Measurements from ENCODE around the gene SYCE3.
"Not testable (repeated sequence)": the region's sequence is repeated elsewhere in the genome, so short reads cannot be mapped to it uniquely, and the experiment has no call there.

SYCE3 gene

DNA sequence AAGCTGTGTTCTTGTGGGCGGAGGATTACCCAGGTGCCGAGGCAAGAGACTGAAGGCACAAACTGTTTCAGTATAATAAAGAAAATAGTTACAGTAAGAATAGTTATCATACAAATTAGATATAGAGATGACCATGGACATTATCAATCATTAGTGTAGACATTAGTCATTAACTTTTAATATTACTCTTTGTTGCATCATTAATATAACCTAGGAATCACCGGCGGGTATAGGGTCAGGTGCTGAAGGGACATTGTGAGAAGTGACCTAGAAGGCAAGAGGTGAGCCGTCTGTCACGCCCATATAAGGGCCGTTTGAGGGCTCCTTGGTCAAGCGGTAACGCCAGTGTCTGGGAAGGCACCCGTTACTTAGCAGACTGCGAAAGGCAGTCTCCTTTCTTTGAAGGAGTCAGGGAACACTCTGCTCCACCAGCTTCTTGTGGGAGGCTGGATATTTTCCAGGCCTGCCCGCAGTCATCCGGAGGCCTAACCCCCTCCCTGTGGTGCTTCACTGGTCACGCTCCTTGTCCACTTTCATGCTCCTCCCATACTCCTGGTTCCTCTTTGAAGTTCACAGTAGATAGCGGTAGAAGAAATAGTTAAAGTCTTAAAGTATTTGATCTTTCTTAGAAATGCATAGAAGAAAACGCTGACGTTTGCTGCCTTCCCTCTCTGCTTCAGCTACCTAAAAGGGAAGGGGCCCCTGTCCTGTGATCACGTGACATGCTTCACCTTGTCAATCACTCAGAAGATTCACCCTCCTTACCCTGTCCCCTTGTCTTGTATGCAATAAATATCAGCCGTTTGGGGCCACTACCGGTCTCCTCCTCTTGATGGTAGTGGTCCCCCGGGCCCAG, 28.6 kb downstream of the SYCE3 start:
- not testable (repeated sequence) for H3K27ac ChIP-seq; DNase-seq (ENCODE audit: low read depth, low spot score)

DNA sequence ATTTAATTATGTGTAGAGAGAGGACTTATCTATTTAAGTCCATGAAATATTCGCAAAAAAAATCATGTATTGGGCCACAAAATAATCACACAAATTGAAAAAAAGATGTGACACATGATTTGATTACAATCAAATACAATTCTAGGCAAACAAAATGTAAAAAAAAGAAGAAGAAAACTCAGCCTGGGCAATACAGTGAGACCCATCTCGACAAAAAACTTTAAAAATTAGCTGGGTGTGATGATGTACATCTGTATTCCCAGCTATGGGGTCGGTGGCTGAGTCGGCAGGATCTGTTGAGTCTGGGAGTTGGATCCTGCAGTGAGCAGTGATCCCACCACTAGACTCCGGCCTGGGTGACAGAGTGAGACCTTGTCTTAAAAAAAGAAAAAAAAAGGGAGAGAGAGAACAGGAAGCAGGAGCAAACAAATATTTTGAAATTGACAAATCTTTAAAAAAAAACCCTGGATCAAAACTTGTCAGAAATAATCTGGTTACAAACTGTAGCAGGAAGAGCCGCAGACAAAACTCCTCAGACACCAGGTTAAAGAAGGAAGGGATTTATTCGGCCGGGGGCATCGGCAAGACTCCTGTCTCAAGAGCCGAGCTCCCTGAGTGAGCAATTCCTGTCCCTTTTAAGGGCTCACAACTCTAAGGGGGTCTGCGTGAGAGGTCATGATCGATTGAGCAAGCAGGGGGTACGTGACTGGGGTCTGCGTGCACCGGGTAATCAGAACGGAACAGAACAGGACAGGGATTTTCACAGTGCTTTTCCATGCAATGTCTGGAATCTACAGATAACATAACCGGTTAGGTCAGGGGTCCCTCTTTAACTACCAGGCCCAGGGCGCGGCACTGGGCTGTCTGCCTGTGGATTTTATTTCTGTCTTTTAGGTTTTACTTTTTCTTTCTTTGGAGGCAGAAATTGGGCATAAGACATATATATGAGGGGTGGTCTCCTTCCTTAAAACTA, 29.6 kb downstream of the SYCE3 start:
- peak overlapping the region; percentile 94 for H3K27ac ChIP-seq
- no peak for DNase-seq (ENCODE audit: low read depth, low spot score)

DNA sequence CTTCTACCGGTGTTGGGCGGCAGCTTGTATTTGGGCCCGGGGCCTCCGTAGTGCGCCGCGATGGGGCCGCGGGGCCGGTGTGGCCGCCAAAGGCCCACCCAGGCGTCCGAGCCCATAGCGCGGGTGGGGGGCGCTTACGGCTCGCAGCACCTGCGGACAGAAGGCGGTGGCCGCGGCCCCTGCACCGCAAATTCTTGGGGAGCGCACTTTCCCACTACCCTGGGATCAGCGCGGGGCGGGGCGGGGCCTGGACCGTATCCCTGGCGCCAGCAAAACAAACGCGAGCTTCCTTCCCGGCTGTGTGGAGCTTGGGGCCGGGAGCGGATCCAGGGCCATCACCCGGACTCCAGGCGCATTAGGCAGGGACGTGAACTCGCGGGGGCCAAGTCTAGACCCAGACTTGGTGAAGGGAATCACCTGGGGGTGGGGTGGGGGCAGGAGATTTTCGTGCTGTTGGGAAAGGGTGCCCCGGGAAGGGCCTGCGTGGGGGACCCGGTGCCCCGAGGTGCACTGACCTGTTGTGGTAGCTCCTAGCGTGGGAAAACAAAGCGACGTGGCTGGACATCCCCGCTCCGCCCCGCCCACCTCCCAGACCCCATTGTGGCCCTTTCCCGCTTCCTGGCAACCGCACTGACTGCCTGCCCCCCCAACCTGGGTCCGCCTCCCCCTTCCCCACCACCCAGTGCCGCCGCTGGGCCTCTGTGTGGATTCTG, 30.6 kb downstream of the SYCE3 start:
- no peak for DNase-seq (ENCODE audit: low read depth, low spot score)

DNA sequence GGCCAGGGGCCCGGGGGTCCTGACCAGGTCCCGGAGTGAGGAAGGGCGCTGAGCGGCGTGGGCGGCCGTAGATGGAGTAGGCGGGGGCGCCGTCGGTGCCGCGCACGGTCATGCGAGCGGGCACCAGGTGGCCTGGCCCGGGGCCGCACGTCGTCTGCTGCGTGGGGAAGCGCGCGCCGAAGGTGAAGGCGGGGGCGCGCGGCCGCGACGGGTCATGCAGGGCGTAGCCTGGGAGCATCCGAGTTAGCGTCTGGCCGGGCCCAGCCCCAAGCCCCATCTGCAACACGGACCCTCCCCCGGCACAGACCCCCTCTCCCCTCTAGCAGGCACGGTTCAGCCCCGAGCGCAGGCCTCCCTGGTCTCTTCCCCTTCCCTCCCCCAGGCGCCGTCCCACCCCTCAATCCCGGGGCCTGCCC, 31.2 kb downstream of the SYCE3 start:
- peak overlapping the region; percentile 94 for H3K27ac ChIP-seq
- DNase-seq (ENCODE audit: low read depth, low spot score) = no peak

More for the DNA sequence above, 30.6 kb downstream of the SYCE3 start:
- peak overlapping the region; percentile 94 for H3K27ac ChIP-seq

DNA sequence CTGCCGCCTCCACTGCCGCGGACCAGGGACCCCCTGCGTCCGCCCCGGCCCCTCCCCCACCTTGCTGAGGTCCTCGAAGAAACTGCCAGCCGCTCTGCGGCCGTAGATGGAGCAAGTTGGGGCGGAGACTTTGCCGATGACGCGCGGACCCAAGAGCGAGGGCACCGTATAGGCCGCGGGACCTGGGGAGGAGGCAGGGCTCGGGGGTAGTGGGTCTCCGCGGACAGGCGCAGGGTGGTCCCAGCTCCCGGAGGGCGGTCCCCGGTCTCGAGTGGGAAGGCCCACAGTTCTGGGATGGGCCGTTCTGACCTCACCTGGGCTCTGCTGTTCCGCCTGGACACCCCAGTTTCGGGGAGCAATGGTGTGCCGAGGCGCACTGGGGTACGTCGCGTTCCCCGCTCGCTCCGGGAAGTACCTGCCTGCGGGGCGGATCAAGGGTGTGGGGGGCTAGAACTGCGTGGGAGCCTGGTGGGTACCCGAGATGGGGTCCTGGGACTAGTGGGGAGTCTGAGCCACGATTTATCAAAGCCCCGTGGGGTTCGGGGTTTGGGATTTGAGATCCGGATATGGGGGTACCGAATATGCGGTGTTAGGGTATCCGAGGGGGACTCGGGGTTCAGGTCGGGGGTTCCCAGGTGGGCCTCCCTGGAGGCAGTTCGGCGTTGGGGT, 31.7 kb downstream of the SYCE3 start:
- peak overlapping the region; percentile 94 for H3K27ac ChIP-seq
- no peak for DNase-seq (ENCODE audit: low read depth, low spot score)

DNA sequence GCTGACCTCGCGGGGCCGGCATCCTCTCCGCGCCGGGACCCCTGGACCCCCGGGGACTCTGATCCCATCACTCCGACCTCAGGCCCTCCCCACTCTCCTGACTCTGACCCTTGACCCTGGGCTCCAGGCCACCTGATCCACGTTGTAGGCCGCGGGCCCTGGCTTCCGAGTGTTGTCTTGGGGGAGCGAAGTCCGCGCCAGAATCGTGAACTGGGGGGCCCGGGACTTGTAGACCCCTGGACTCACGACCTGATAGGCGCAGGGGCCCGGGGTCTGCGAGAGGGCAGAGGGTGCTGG, 32.2 kb downstream of the SYCE3 start:
- no peak for DNase-seq (ENCODE audit: low read depth, low spot score)
- H3K27ac ChIP-seq = peak overlapping the region; percentile 94

DNA sequence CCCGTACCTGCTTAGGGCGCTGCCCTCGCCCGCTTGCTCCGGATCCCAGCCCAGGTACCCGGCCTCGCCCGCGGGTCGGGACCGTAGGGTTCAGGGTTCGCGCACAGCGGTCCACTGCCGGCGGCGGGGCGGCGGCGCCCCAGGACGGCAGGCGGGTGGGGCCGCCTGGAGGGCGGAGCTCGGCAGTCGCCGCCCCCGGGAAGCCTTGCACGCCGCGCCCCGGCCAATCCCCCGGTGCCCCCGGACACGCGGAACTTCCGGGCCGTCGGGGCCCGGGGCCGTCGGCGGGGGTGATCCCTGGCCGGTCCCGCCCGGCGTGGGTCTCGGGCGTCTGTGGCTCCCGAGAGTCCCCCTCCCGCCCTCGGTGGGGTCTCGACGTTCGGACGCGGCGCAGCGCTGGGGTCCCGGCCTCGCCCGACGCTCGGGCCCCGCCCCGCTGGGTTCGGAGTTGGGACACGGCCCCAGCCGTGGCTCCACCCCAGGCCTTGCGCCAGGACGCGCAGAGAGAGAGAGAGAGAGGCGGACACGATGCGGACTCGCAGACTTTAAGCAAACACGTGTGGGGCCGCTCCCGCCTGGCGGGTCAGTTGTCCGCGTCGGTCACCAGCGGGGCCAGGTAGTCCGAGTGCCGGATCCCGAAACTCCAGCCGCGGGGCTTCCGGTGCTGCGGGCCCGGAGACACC, 32.7 kb downstream of the SYCE3 start, which contains the start of gene TYMP:
Gene TYMP (minus strand): TSS at position 116 of the 683 bp plus-strand sequence. CDS start 303 bp downstream, outside the sequence.
- DNase-seq (ENCODE audit: low read depth, low spot score) = no peak
- peak within 1 kb of the TSS; percentile 94 for H3K27ac ChIP-seq

DNA sequence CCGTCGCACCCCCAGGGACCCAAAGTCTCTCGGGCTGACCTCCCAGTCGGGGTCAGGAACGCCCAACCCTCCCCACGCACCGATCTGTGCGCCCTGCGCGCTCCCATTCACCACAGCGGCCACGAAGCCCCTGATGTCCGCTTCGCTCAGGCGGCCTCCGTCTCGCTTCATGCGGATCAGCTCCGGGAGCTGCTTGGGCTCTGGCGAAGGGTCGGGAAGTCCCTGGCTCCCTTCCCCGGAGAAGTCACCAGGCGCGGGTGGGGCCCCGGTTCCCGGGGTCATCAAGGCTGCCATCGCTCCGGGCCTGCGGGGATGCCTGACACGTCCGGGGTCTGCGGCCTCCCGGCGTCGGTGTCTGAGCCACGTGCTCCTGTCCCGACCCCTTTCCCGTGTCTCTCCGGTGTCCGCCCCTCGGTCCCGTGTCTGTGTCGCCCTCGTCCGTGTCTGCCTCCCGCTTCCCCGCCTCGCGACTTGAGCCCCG, 33.3 kb downstream of the SYCE3 start:
- H3K27ac ChIP-seq = peak overlapping the region; percentile 94

DNA sequence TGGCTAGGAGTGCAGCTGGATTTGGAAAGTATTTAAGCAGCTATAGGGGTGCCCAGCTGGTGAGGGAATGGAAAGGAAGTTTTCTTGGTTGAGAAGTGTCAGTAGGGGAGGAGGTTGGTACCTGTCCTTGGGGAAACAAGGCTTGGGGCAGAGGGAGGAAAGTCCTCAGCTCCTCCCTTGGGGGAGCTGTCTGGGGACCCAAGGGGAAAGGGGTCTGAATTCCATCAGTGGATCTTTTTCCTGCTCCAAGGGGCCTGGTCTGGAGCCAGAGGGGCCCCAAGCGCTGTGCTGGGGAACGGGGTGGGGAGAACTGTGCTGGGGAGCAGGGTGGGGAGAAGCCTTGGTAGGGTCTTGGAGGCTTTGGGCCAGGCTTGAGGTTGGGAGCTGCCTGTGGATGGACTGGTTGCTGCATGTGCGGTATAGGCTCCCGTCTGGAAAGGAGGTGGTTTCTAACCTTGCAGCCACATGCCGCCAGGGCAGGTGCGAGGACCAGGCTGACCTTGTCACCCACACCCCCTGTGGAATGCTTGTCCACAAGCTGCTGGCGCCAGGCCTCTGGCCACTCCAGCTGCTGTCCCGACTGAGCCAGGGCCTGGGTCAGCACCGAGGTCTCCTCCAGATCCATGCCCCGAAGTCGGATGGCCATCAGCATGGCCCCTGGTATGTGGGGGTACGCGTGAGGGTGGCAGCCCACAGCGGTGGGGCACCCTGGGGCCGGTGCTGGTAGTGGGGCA, 33.9 kb downstream of the SYCE3 start:
- no peak for DNase-seq (ENCODE audit: low read depth, low spot score)

More for the DNA sequence above, 33.3 kb downstream of the SYCE3 start:
- no peak for DNase-seq (ENCODE audit: low read depth, low spot score)

DNA sequence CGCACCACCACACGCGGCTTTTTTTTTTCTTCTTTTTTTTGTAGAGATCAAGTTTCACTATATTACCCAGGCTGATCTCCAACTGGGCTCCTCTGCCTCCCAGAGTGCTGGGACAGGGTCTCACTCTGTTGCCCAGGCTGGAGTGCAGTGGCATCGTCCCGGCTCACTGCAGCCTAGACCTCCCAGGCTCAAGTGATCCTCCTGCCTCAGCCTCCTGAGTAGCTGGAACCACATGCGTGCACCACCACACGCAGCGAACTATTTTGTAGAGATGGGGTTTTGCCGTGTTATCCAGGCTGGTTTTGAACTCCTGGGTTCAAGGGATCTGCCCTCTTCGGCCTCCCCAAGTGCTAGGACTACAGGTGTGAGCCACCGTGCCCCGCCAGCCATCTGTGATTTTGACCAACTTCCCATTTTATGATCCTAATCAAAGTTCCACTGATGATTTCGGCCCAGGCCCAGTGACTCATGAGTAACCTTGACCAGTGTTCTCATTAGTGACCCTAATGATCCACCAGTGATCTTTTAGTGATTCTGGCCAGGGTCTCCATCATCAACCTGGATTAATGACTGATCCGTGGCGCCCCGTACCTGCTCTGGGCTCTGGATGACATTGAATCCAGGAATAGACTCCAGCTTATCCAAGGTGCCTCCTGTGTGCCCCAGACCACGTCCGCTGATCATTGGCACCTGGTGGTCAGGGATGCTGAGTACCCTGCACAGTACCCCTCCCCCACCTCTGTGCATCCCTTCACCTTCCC, 34.6 kb downstream of the SYCE3 start:
- DNase-seq (ENCODE audit: low read depth, low spot score) = no peak
- H3K27ac ChIP-seq = peak overlapping the region; percentile 94

More for the DNA sequence above, 33.9 kb downstream of the SYCE3 start:
- peak overlapping the region; percentile 94 for H3K27ac ChIP-seq

DNA sequence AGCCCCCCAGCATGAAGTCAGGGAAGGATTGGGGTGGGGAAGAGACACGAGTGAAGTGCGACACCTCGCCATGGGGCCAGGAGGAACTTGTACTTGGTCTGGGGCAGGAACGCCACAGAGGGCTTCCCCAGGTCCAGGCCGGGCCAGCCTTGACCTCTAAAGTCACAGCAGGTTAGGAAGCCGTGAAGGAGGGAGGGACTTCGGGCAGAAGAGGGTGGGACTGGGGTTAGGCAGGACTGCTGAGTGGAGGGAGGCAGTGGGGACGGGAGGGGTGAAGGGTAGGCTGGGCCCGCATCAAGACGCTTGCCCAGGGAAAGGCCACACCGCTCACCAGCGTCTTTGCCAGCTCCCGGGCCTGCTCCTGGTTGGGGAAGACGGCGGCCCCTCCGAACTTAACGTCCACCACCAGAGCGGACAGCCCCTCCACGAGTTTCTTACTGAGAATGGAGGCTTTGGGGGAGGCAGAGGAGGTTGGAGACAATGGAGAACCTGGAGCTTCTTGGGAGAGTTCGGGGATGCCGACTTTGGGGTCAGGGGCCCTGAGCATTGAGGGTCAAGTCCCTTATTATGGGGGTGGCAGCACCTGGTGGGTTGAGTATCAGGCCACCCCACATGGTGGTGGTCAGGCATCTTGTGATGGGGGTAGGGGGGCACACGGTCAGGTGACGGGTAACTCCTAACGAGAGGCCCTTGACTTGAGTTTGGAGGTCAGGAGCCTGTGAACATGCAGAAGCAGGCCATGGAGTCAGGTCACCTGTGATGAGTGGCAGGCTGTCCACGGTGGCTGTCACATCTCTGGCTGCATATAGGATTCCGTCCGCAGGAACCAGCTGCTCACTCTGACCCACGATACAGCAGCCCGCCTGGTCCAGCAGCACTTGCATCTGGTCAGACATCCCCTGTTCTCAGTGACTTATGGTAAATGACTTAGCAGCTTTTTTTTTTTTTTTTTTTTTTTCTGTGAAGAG, 35.6 kb downstream of the SYCE3 start:
- peak overlapping the region; percentile 77 for H3K27ac ChIP-seq
- DNase-seq (ENCODE audit: low read depth, low spot score) = no peak

DNA sequence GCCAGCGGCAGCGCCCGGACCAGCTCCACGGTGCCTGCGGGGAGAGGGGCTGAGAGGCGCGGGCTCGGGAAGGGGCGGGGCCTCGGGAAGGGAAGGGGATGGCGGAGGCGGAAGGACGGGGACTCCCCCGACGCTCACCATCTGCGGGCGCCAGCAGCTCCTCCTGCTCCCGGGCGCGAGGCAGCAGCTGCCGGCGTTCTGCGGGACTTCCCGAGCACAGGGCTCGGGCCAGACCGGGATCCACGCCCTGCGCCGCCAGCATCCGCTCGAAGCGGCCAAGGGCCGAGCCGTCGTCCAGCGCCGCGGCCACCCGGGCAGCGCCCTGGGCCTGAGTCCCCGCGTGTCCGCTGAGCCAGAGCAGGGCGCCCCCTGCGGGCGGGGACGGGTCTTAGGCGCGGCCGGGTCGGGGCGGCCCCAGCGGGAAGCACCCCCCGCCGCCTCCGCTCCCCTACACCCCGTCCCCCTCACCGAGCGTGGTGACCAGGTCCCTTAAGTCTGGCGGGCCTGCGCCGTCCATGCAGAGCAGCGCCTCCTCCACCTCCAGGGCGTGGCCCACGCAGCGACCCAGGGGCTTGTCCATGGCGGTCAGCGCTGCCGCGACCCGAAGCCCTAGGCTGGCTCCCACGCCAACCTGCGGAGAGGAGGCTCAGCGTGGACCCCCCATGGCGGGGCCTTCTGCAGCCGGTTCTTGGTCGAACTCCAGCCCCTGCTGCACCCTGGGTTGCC, 36.4 kb downstream of the SYCE3 start:
- DNase-seq (ENCODE audit: low read depth, low spot score) = no peak
- peak overlapping the region; percentile 77 for H3K27ac ChIP-seq

DNA sequence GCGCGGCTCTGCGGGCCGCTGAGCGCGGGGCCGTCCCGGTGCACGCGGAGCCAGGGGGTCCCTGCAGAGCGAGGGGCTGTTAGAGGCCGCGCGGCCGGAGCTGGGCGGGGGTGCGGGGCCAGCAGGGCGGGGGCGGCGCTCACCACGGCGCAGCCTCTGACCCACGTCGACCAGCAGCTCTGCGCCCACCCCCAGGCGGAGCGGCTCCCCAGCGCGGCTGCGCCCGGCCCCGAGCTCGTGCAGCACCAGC, 36.9 kb downstream of the SYCE3 start:
- no peak for DNase-seq (ENCODE audit: low read depth, low spot score)

DNA sequence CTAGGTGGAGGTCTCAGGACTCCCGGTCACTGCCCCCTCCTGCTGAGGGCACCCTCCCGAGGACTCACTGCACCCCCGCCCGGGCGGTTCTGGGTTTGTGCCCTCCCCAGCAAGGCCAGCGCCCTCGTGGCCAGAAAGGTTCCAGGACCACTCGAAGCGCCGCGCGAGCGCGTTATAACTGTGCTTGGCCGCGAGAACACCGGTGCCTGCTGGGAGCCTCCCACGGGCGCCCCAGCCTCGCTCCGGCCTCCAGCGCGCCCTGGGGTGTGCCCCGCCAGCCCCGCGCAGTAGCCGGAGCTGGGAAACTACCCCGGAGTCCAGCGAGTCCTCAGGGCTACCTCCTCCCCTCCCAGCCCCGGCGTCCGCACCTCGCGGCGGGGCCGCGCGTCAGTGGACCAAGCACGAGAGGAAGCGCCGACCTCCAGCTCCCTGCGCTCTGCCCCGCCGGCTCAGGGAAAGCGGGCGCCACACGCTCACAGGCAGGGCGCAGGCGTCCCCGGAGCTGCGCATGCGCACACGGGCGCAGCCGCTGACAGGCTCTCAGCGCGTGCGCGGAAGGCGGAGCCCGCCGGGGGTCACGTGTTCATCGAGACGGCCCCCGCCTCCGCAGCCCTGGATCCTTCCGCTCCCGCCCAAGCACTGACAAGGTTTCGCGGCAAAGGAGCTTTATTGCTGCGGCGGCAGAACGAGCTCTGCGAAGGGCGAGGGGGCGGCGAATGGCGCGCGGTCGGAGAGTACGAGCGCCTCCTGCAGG, 37.4 kb downstream of the SYCE3 start, which contains the start of gene SCO2:
Gene SCO2 (minus strand): TSS at position 495 of the 754 bp plus-strand sequence. CDS start 1,187 bp downstream, outside the sequence.
- peak within 1 kb of the TSS; percentile 77 for H3K27ac ChIP-seq
- peak; percentile 87 for DNase-seq (ENCODE audit: low read depth, low spot score)

More for the DNA sequence above, 36.9 kb downstream of the SYCE3 start:
- H3K27ac ChIP-seq = peak overlapping the region; percentile 77

DNA sequence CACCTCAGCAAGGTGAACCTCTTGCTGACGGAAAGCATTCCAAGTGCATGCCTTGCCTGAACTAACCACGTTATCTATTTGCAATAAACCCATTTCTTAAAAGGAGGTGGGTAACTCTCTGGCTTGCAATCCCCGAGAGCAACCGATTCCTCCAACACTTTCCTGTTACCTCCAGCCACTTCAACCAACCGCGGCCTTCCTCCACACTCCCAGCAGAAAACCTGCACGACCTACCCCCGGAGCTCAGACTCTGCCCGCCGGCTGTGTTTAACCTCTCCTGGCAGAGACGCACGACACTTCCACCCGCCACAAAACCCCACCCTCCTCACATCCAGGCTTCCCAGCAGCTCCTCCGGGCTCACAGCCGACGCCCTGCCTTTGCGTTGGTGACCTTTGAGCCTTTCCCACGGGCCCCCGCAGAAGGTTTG, 38.0 kb downstream of the SYCE3 start:
- H3K27ac ChIP-seq = peak overlapping the region; percentile 77
- DNase-seq (ENCODE audit: low read depth, low spot score) = no peak
